ENCODE results near the gene SPOCD1.

The SPOCD1 gene

DNA sequence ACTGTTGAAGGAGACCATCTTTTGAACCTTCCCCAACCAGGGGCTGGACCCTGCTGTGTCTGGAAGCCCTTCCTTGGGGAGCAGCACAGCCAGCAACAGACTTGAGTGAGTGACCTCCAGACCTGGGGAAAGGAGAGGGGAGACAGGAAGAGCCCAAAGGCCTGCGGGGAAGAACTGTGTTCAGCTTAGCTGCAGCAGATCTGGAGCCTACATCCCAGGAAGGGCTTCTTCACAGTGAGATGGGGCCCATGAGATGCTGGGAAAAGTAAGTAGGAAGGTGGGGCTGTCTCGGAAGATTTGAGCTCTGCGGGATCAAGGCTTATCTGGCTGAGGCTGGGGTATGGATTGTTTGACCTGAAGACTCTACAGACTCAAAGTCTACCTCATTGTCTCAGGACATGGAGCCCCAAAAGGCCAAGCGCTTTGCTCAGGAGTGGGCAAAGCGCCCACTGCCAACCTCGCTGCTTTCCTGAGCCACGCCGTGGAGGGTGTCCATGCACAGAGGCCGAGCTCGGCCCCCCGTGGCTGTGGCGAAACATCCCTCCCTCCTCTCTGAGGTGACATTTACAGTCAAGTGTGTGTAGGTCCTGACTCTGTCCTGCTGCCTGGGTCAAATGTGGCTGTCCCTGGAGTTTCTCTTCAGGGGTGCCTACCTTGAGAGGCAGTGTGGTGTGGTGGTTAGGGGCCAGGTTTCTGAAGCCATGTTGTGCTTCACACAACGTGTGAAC lies 24.5 kb downstream of the SPOCD1 start:
- FAIRE-seq: peak; percentile 9
- TF ChIP-seq TAF1 (IDR thresholded peaks at IDR 0.05; ENCODE audit: borderline replicate concordance, low read depth, low read length) (no peak), POLR2A (IDR thresholded peaks at IDR 0.05; ENCODE audit: low read depth, low read length) (no peak), POLR2AphosphoS5 (IDR thresholded peaks at IDR 0.05; ENCODE audit: low read depth, low read length) (no peak)
- DNase-seq (ENCODE audit: insufficient read length): no peak

DNA sequence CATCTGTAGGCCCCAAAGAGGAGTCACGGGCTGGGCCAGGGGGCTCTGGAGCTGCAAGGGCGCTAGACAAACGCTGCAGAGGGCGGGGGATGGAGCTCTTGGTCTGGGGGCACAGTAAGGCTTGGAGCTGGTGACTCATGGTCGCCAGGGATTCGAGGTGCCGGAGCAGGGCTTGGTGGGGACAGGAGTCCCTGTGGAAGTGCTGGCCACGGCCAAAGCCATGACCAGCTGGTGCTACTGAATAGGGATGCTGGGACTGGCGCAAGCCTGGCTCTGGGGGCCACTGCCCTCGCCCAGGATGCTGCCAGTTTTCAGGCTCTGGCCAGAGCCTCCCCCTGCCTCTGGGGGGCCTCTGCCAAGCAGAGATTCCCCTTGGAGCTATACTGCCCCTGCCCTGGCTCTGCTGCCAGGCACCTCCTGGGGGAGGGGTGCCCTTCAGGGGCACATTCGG lies 25.2 kb downstream of the SPOCD1 start:
- DNase-seq (ENCODE audit: insufficient read length) (no peak), FAIRE-seq (no peak)
- TF ChIP-seq POLR2A (IDR thresholded peaks at IDR 0.05; ENCODE audit: low read depth, low read length) (no peak), POLR2AphosphoS5 (IDR thresholded peaks at IDR 0.05; ENCODE audit: low read depth, low read length) (no peak), TAF1 (IDR thresholded peaks at IDR 0.05; ENCODE audit: borderline replicate concordance, low read depth, low read length) (no peak)

DNA sequence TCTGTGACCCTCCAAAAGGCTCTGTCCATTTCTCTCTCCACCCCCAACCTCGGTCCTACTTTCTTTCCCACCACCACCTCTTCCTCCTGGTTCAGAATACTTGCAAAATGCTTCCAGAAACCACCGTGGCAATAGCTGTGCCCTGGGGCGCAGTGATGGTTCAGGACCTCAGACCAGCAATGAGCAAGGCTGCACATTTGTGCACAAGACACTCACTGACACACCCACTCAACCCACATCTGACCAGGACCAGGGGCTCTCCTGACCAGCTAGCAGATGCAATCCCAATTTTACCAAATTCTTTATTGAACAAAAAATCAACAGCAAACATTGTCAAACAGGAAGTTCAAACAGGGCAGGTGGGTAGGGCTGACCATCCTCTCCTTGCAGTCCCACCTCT lies 25.7 kb downstream of the SPOCD1 start:
- no peak for TF ChIP-seq POLR2A (IDR thresholded peaks at IDR 0.05; ENCODE audit: low read depth, low read length)
- no peak for TF ChIP-seq TAF1 (IDR thresholded peaks at IDR 0.05; ENCODE audit: borderline replicate concordance, low read depth, low read length)
- no peak for TF ChIP-seq POLR2AphosphoS5 (IDR thresholded peaks at IDR 0.05; ENCODE audit: low read depth, low read length)
- FAIRE-seq (no peak), DNase-seq (ENCODE audit: insufficient read length) (no peak)

DNA sequence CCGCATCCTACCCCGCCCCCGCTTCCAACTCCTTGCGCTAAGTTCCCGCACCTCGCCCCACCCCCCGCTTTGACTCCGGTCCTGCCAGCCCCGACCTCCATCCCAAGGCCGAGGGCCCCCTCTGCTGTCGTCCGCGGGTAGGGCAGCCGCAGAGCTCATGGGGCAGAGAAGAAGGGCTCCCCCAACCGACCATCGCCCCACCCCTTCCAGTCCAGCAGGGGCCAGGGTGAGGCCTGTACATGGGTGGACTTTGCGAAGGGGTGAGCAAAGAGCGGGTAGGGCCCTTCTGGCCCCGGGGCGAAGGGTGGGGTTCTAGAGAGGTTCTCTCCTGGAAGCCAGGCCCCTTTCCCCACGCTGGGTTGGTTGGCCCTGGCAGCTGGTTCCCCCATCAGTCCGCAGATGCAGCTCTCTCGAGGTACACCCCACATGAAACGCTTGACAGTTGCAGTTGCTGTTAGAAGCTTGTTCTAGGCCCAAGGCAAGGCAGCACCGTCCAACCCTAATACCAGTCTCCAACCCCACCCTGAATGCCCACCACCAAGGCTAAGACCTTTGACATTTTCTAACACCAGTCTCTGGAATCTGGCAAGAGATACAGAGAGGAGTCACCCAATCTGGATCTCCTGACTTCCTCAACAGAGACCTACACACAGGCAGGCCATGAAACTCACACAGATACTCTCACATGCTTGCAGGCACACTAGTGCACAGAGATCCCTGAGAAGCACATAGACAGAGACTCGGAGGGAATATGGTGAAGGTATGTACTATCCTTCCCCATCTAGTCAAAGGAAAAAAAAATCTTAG lies 26.4 kb downstream of the SPOCD1 start:
- TF ChIP-seq POLR2A (IDR thresholded peaks at IDR 0.05; ENCODE audit: low read depth, low read length) (no peak), TAF1 (IDR thresholded peaks at IDR 0.05; ENCODE audit: borderline replicate concordance, low read depth, low read length) (no peak), POLR2AphosphoS5 (IDR thresholded peaks at IDR 0.05; ENCODE audit: low read depth, low read length) (no peak)
- FAIRE-seq (peak; percentile 46), DNase-seq (ENCODE audit: insufficient read length) (peak; percentile 99)

DNA sequence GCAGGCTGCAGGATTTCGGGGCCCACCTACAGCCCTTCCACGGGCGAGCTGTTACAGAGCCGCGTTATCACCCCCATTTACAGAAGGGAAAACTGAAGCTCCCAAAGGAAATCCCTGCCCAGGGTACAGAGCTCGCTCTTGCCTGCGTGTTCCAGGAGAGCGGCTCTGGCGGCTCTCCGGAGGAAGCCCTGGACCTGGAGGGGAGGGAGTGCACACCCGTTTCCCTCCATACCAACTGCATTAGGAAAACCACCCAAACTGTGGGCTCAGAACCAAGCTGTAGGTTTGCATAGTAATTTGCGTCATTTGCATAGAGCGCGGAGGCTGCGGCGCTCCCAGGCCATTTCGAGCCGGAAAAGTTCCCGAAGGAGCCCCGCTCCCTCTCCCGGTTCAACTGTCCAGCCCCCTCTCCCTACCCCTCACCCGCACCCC lies 27.0 kb downstream of the SPOCD1 start:
- DNase-seq (ENCODE audit: insufficient read length) (no peak), FAIRE-seq (no peak)
- TF ChIP-seq POLR2AphosphoS5 (IDR thresholded peaks at IDR 0.05; ENCODE audit: low read depth, low read length) (no peak), TAF1 (IDR thresholded peaks at IDR 0.05; ENCODE audit: borderline replicate concordance, low read depth, low read length) (no peak)

DNA sequence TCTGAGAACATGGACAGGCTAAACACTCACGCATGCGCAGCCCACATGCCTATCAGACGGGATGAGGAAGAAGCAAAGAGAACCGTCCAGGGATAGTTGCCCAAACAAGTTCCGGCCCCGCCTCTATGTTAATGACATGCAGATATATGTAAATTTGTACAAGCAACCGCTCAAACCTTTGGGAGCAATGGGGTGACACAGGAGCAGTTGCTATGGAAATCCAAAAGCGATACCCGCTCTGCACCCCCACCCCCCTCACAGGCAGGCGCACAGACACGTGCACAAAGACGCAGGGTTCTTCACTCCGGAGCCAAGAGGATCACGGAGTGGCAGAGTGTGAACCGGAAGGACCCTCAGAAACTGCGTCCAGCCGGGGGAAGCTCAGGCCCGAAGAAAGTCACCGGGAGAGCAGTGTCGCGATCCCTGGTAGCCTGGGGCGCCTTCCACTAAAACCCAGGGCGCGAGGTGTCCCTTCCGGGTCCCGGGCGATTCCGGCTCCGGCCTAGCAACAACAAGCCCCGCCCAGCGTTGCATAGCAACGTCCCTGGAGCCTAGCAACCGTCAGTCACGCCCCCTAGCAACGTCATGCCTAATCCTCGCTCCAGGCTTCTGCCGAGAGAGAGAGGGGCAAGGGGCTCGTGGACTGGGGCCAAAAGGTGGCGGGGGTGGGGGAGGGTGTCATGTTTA lies 27.5 kb downstream of the SPOCD1 start:
- TF ChIP-seq TAF1 (IDR thresholded peaks at IDR 0.05; ENCODE audit: borderline replicate concordance, low read depth, low read length) (no peak), POLR2AphosphoS5 (IDR thresholded peaks at IDR 0.05; ENCODE audit: low read depth, low read length) (peak; percentile 65; the same call in 1 of the 2 replicates), POLR2A (IDR thresholded peaks at IDR 0.05; ENCODE audit: low read depth, low read length) (peak; percentile 74; the same call in 1 of the 2 replicates)
- peak; percentile 97 for FAIRE-seq
- peak; percentile 90 for DNase-seq (ENCODE audit: insufficient read length)

DNA sequence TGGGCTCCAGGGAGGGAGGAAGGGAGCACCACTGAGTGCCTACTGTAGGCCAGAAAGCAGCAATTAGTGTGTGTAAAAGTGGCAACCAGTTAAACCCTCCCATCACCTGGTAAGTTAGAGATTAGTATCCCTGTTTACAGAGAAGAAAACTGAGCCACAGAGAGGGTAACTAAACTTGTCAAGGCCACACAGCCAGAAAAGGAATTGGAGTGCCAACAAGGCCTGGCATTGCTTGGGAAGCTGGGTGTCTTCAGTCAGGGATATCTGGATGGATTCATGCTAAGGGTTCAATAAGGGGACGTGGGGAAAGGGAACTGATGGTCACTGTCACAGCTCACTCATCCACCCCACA lies 28.1 kb downstream of the SPOCD1 start:
- TF ChIP-seq POLR2AphosphoS5 (IDR thresholded peaks at IDR 0.05; ENCODE audit: low read depth, low read length) (no peak; the same call in 1 of the 2 replicates), TAF1 (IDR thresholded peaks at IDR 0.05; ENCODE audit: borderline replicate concordance, low read depth, low read length) (no peak), POLR2A (IDR thresholded peaks at IDR 0.05; ENCODE audit: low read depth, low read length) (no peak)
- FAIRE-seq (no peak), DNase-seq (ENCODE audit: insufficient read length) (no peak)

DNA sequence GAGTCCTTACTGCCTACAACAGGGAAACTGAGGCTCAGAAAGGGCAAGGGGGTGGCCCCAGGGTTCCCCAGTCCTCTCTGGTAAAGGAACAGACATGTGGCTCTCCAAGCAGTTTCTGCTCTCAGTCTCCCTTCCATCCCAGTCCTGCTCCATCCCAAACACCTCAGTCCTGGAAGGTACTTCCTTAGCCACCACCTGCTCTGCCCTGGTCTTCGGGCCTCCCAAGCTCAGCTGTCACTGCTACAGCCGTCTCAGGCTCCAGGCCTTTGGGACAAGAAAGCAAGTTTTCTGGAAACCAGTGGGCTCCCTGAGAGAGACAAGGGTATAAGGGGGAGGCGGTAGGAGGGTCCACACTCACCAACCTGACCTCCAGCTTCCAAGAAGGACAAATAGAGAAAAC lies 28.6 kb downstream of the SPOCD1 start:
- DNase-seq (ENCODE audit: insufficient read length) (no peak), FAIRE-seq (no peak)
- TF ChIP-seq TAF1 (IDR thresholded peaks at IDR 0.05; ENCODE audit: borderline replicate concordance, low read depth, low read length) (no peak), POLR2AphosphoS5 (IDR thresholded peaks at IDR 0.05; ENCODE audit: low read depth, low read length) (no peak), POLR2A (IDR thresholded peaks at IDR 0.05; ENCODE audit: low read depth, low read length) (no peak)

DNA sequence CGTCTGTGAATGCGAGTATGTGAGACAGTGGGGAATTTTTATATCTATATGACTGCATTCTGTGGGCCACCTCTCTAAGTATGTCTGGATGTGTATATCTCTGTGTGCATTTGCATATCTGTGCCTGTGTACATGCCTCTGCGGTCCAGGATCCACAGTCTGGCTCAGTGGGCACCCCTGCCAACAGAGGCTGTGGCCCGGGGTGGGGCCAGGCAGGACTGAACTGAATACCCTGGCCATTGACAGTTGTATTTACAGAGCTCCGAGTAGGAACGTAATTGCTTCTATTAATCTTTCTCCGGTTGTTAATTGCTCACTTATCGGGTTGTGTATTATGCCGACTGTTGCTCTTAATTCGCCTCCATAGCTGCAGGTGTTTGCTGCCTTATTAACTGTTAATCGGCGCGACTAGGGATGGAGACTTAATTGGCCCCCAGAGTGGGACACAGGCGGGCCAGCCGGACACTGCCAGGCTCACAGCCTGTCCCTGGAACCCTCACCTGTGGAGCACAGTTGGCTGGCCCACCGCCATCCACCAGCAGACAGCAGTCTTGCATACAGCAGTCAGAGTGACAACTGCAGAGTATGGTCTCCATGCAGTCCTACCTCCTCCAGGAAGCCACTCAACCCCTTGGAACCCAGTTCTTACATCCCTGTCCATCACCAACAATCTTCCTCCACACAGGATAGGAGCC lies 29.3 kb downstream of the SPOCD1 start:
- DNase-seq (ENCODE audit: insufficient read length) (no peak), FAIRE-seq (no peak)
- no peak for TF ChIP-seq TAF1 (IDR thresholded peaks at IDR 0.05; ENCODE audit: borderline replicate concordance, low read depth, low read length)
- TF ChIP-seq POLR2A (IDR thresholded peaks at IDR 0.05; ENCODE audit: low read depth, low read length): no peak
- TF ChIP-seq POLR2AphosphoS5 (IDR thresholded peaks at IDR 0.05; ENCODE audit: low read depth, low read length): no peak

DNA sequence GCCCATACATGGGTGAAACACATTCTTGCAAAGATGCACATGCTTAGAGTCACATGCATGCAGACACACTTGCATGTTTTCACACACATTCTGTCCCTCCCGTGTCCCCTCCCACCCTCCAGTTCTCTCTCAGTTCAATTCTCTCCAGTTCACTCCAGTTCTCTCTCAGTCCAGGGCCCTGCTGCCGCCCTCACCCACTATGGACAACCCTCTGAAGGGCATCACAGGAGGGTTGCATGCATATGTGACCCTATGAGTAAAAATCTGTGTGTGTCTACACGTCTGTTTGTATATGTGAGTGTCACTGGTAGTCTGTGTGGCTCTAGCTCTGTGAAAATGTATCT lies 29.9 kb downstream of the SPOCD1 start:
- no peak for DNase-seq (ENCODE audit: insufficient read length)
- no peak for TF ChIP-seq POLR2AphosphoS5 (IDR thresholded peaks at IDR 0.05; ENCODE audit: low read depth, low read length)
- no peak for FAIRE-seq
